Peyer's patch (tissue), 4 donors: Measurements from ENCODE around the gene SOX12. TPM values are rescaled to one million over a fixed set of nuclear protein-coding genes. Genes with fewer than 3 reads are reported as not detected.

Experiments
- DNase-seq, 3 donors: peaks; one replicate each; pipeline ENCODE4 v3.0.0-alpha.2; 2017 to 2019
- H3K27ac ChIP-seq, 4 donors: fragments of 200-600 bp; sonication (generic); one replicate each; pipeline ENCODE4 v1.5.1; 2016 to 2019
- H3K27me3 ChIP-seq, 2 donors: fragments of 200-600 bp; sonication (generic); one replicate each; pipeline ENCODE4 v1.5.1; 2019
- H3K36me3 ChIP-seq, 3 donors: fragments of 200-600 bp; sonication (generic); one replicate each; pipeline ENCODE4 v1.5.1; 2016 to 2019
- H3K4me1 ChIP-seq, 4 donors: fragments of 200-600 bp; sonication (generic); one replicate each; pipeline ENCODE4 v1.5.1; 2016 to 2019
- H3K4me3 ChIP-seq, 4 donors: fragments of 200-600 bp; sonication (generic); 1 replicate in 3 of 4; 2 replicates in 1 of 4; pipeline ENCODE4 v1.5.1; 2016 to 2019; ENCODE audit warnings: mild to moderate bottlenecking in 1 of 4
- H3K9me3 ChIP-seq, 4 donors: fragments of 200-600 bp; sonication (generic); one replicate each; pipeline ENCODE4 v1.5.1; 2016 to 2019; ENCODE audit warnings: mild to moderate bottlenecking in 1 of 4
- CTCF ChIP-seq, 6 experiments: fragments of 450-650 bp in 4 of 6; fragments of 200-600 bp in 2 of 6; sonication (generic) in 1 of 6; IDR thresholded peaks; one replicate each; pipeline ENCODE4 v1.5.1; 2017 to 2019; ENCODE audit warnings: antibody characterized with exemption in 6 of 6, mild to moderate bottlenecking in 3 of 6, moderate library complexity in 1 of 6
- POLR2A ChIP-seq, 2 donors: fragments of 450-650 bp; IDR thresholded peaks; one replicate each; pipeline ENCODE4 v1.5.1; 2017; ENCODE audit warnings: antibody characterized with exemption in 2 of 2, mild to moderate bottlenecking in 2 of 2, moderate library complexity in 2 of 2
- total RNA-seq, 4 donors: library from RNA; depleted of rRNA; stranded (reverse); fragments of >200 nt; gene quantifications; one replicate each; pipeline ENCODE4 v1.1.0, GENCODE V29; 2016

The SOX12 gene
- total RNA-seq, 4 donors from 2014 or later, result 1.4 to 7.4 (median 2.5) TPM

GRCh38 chr20:312866-313265, 12.5 kb upstream of the SOX12 start:
- Histone ChIP-seq H3K4me3 (no peak overlapping the region), H3K4me1 (peaks cover 0 to 6% (median 0%) of the 10 kb centered on the region in 4 donors), H3K27me3 (no peaks in the 10 kb centered on the region), H3K9me3 (no peaks in the 10 kb centered on the region), H3K27ac (no peak overlapping the region), H3K36me3 (no peaks in the 10 kb centered on the region)
- DNase-seq, result no peak
- TF ChIP-seq POLR2A (IDR thresholded peaks at IDR 0.05) (no peak), CTCF (IDR thresholded peaks at IDR 0.05) (no peak)

DNA sequence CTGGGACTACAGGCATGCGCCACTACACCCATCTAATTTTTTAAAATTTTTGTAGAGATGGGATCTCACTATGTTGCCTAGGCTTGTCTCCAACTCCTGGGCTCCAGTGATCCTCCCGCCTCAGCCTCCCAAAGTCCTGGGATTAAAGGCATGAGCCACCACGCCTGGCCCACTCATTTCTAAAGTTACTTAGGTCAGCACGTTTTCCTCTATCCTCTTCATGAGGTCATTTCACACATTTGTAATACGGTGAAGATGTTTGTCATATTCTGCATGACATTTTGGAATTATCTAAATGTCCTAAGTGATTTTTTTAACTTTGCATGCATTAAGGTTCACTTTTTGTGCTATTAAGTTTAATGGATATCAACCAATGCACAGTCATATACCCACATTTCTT, 11.9 kb upstream of the SOX12 start:
- no peaks in the 10 kb centered on the region for H3K27me3 ChIP-seq
- no peak for DNase-seq
- TF ChIP-seq CTCF (IDR thresholded peaks at IDR 0.05), result no peak
- TF ChIP-seq POLR2A (IDR thresholded peaks at IDR 0.05), result no peak
- no peak overlapping the region for H3K27ac ChIP-seq
- no peaks in the 10 kb centered on the region for H3K36me3 ChIP-seq
- H3K4me1 ChIP-seq, result peaks cover 0 to 6% (median 0%) of the 10 kb centered on the region in 4 donors
- no peak overlapping the region for H3K4me3 ChIP-seq
- H3K9me3 ChIP-seq, result no peaks in the 10 kb centered on the region

GRCh38 chr20:313948-314347, 11.4 kb upstream of the SOX12 start:
- no peak for DNase-seq
- no peaks in the 10 kb centered on the region for H3K36me3 ChIP-seq
- no peaks in the 10 kb centered on the region for H3K9me3 ChIP-seq
- peaks cover 0 to 6% (median 0%) of the 10 kb centered on the region in 4 donors for H3K4me1 ChIP-seq
- H3K4me3 ChIP-seq, result no peak overlapping the region
- no peak overlapping the region for H3K27ac ChIP-seq
- no peak for TF ChIP-seq CTCF (IDR thresholded peaks at IDR 0.05)
- TF ChIP-seq POLR2A (IDR thresholded peaks at IDR 0.05), result no peak
- H3K27me3 ChIP-seq, result no peaks in the 10 kb centered on the region

- H3K4me3 ChIP-seq, result no peak overlapping the region
- no peak for DNase-seq
- no peaks in the 10 kb centered on the region for H3K27me3 ChIP-seq
- no peak overlapping the region for H3K27ac ChIP-seq
- no peaks in the 10 kb centered on the region for H3K4me1 ChIP-seq
- no peaks in the 10 kb centered on the region for H3K36me3 ChIP-seq
- no peak for TF ChIP-seq CTCF (IDR thresholded peaks at IDR 0.05)
- TF ChIP-seq POLR2A (IDR thresholded peaks at IDR 0.05), result no peak
- no peaks in the 10 kb centered on the region for H3K9me3 ChIP-seq
Observed at GRCh38 chr20:316316-317068, 8.9 kb upstream of the SOX12 start.

DNA sequence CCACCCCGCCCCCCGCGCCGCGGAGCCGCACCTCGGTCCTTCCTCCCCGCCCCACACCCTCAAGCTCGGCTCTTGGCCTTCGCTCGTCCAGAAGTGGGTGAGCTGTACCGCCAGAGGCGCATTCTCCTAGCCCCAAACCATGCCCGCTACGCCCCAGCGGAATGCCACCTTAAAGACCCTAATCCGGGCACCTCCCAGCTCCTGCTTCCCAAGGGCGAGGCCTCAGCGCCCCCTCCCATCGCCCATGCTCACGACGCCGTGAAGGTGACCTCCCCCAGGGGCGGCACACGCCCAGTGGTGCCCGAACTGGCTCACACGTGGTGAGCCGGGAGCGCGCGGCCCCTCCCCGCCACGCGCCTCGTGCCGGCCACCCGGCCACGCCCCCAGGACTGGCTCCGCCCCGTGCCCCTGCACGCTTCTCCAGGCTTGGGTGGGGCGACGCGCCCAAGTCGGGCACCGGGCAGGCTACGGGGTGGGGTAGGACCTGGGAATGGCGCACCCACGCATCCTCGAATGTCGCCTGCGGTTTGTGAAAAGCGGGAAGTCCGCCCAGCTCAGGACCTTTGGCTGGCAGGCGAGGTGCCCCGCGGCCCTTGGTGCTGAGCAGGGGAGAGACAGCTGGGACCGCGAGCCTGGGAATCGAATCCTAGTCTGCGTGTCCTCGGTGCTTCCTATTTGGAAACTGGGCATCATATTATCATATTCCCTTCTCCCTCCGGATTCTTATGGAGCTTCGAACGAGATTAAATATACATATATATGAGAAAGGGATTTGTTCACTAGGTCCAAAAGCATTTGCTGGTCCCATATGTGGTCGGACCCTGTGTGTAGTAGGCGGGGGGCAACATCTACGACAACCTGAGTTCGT, 941 bp upstream of the SOX12 start:
- Histone ChIP-seq H3K9me3 (no peaks in the 10 kb centered on the region), H3K27me3 (no peaks in the 10 kb centered on the region), H3K27ac (peak overlapping the region; percentile 89 to 98 (median 93)), H3K4me3 (peak overlapping the region; percentile 59 to 90 (median 80)), H3K36me3 (no peaks in the 10 kb centered on the region), H3K4me1 (peaks cover 0 to 28% (median 2%) of the 10 kb centered on the region in 4 donors)
- peak; percentile 92 to 97 (median 96) for DNase-seq
- peak in 5 of 6 experiments; percentile 14 to 47 (median 33) for TF ChIP-seq CTCF (IDR thresholded peaks at IDR 0.05)
- peak in 1 of 2 donors; percentile 52 for TF ChIP-seq POLR2A (IDR thresholded peaks at IDR 0.05)
